H9 (cell line): ENCODE data around the gene PTPN3. TPM values are rescaled to one million over a fixed set of nuclear protein-coding genes. Genes with fewer than 3 reads are reported as not detected.

ENCODE experiments used
- DNase-seq: peaks from one replicate; pipeline ENCODE4 v3.0.0-alpha.2; 2017
- H2AFZ ChIP-seq: one replicate; pipeline ENCODE4 v1.6.1; 2013; ENCODE audit warnings: mild to moderate bottlenecking, low read length, control low read depth, moderate library complexity
- H2AK5ac ChIP-seq: 2 replicates; pipeline ENCODE4 v1.6.1; 2013; ENCODE audit warnings: low read length, control low read depth, mixed read lengths; ENCODE audit not compliant: insufficient read length
- H2BK120ac ChIP-seq: one replicate; pipeline ENCODE4 v1.6.1; 2013; ENCODE audit warnings: low read depth, mild to moderate bottlenecking, low read length, control low read depth, inconsistent platforms; ENCODE audit not compliant: poor library complexity, severe bottlenecking
- H2BK12ac ChIP-seq: 2 replicates; pipeline ENCODE4 v1.6.1; 2013; ENCODE audit warnings: low read length, control low read depth, mixed read lengths, low read depth; ENCODE audit not compliant: insufficient read length
- H2BK15ac ChIP-seq: 2 replicates; pipeline ENCODE4 v1.6.1; 2013; ENCODE audit warnings: low read depth, low read length, control low read depth
- H2BK20ac ChIP-seq: one replicate; pipeline ENCODE4 v1.6.1; 2013; ENCODE audit warnings: low read depth, mild to moderate bottlenecking, low read length, control low read depth, inconsistent platforms; ENCODE audit not compliant: poor library complexity, severe bottlenecking
- H2BK5ac ChIP-seq: 2 replicates; pipeline ENCODE4 v1.6.1; 2013; ENCODE audit warnings: low read length, control low read depth, mixed read lengths; ENCODE audit not compliant: insufficient read length
- H3K14ac ChIP-seq: 2 replicates; pipeline ENCODE4 v1.6.1; 2013; ENCODE audit warnings: low read length, control low read depth; ENCODE audit not compliant: insufficient read depth
- H3K18ac ChIP-seq: 2 replicates; pipeline ENCODE4 v1.6.1; 2013; ENCODE audit warnings: low read depth, mild to moderate bottlenecking, mixed read lengths, low read length, control low read depth; ENCODE audit not compliant: insufficient read length
- H3K23ac ChIP-seq: 2 replicates; pipeline ENCODE4 v1.6.1; 2013; ENCODE audit warnings: low read length, control low read depth, mixed read lengths, low read depth; ENCODE audit not compliant: insufficient read length
- H3K23me2 ChIP-seq: 2 replicates; pipeline ENCODE4 v1.6.1; 2013; ENCODE audit warnings: low read depth, mild to moderate bottlenecking, mixed read lengths, low read length, control low read depth; ENCODE audit not compliant: insufficient read length, poor library complexity, severe bottlenecking
- H3K27ac ChIP-seq: 2 replicates; pipeline ENCODE4 v1.5.1; 2013; ENCODE audit warnings: low read length, control low read depth, mixed read lengths, low read depth; ENCODE audit not compliant: insufficient read length
- H3K27me3 ChIP-seq: 2 replicates; pipeline ENCODE4 v1.6.1; 2013; ENCODE audit warnings: low read length, control low read depth, inconsistent platforms; ENCODE audit not compliant: insufficient read depth
- H3K4ac ChIP-seq: 2 replicates; pipeline ENCODE4 v1.6.1; 2013; ENCODE audit warnings: low read depth, mild to moderate bottlenecking, control low read depth, inconsistent platforms, low read length, moderate library complexity
- H3K4me1 ChIP-seq: 2 replicates; pipeline ENCODE4 v1.6.1; 2013; ENCODE audit warnings: low read length, control low read depth, inconsistent platforms; ENCODE audit not compliant: insufficient read depth
- H3K4me2 ChIP-seq: 2 replicates; pipeline ENCODE4 v1.6.1; 2013; ENCODE audit warnings: low read length, control low read depth, mixed read lengths; ENCODE audit not compliant: insufficient read length, insufficient read depth
- H3K56ac ChIP-seq: 2 replicates; pipeline ENCODE4 v1.6.1; 2013; ENCODE audit warnings: low read depth, mild to moderate bottlenecking, mixed read lengths, low read length, control low read depth; ENCODE audit not compliant: insufficient read length
- H3K79me1 ChIP-seq: 2 replicates; pipeline ENCODE4 v1.6.1; 2013; ENCODE audit warnings: low read depth, mild to moderate bottlenecking, moderate library complexity, low read length, control low read depth, inconsistent platforms; ENCODE audit not compliant: insufficient read depth, poor library complexity, severe bottlenecking
- H3K79me2 ChIP-seq: 2 replicates; pipeline ENCODE4 v1.6.1; 2013; ENCODE audit warnings: low read length, control low read depth, inconsistent platforms; ENCODE audit not compliant: insufficient read depth
- H3K9ac ChIP-seq: 2 replicates; pipeline ENCODE4 v1.6.1; 2013; ENCODE audit warnings: low read length, control low read depth, mixed read lengths; ENCODE audit not compliant: insufficient read length; ENCODE audit errors: extremely low read depth
- H3K9me3 ChIP-seq: one replicate; pipeline ENCODE4 v1.6.1; 2013; ENCODE audit warnings: low read depth, low read length, inconsistent platforms; ENCODE audit not compliant: control insufficient read depth
- H3T11ph ChIP-seq: one replicate; pipeline ENCODE4 v1.6.1; 2013; ENCODE audit warnings: mild to moderate bottlenecking, low read length, control low read depth, inconsistent platforms
- H4K20me1 ChIP-seq: one replicate; pipeline ENCODE4 v1.6.1; 2013; ENCODE audit not compliant: control insufficient read depth, insufficient read length, insufficient read depth
- H4K5ac ChIP-seq: 2 replicates; pipeline ENCODE4 v1.6.1; 2013; ENCODE audit warnings: low read depth, mild to moderate bottlenecking, mixed read lengths, low read length, control low read depth; ENCODE audit not compliant: insufficient read length
- H4K8ac ChIP-seq: replicated peaks from 2 replicates; pipeline ENCODE4 v1.6.1; 2013; ENCODE audit warnings: low read length, control low read depth, mixed read lengths, low read depth; ENCODE audit not compliant: insufficient read length
- H4K91ac ChIP-seq: 2 replicates; pipeline ENCODE4 v1.6.1; 2013; ENCODE audit warnings: low read depth, mild to moderate bottlenecking, moderate library complexity, mixed read lengths, low read length, control low read depth; ENCODE audit not compliant: insufficient read length
- H3K27ac Mint-ChIP-seq, 3 experiments: 2 replicates in 2 of 3; 3 replicates in 1 of 3; pipeline ENCODE4 v1.8.0; 2020 to 2021; ENCODE audit warnings: mixed read lengths in 3 of 3, mild to moderate bottlenecking in 1 of 3, moderate library complexity in 1 of 3
- H3K27me3 Mint-ChIP-seq: 2 replicates; pipeline ENCODE4 v1.8.0; 2021; ENCODE audit warnings: low read depth, mild to moderate bottlenecking, moderate library complexity, mixed read lengths
- H3K36me3 Mint-ChIP-seq, 3 experiments: 2 replicates in 2 of 3; 3 replicates in 1 of 3; pipeline ENCODE4 v1.8.0; 2020 to 2021; ENCODE audit warnings: low read depth in 3 of 3, mixed read lengths in 3 of 3; ENCODE audit not compliant: insufficient read depth in 1 of 3
- H3K4me1 Mint-ChIP-seq, 2 experiments: 2 replicates each; pipeline ENCODE4 v1.8.0; 2020; ENCODE audit warnings: mixed read lengths in 2 of 2
- H3K4me3 Mint-ChIP-seq, 2 experiments: 2 replicates in 1 of 2; 3 replicates in 1 of 2; pipeline ENCODE4 v1.8.0; 2020 to 2021; ENCODE audit warnings: mild to moderate bottlenecking in 2 of 2, mixed read lengths in 2 of 2, moderate library complexity in 1 of 2
- H3K9me3 Mint-ChIP-seq, 2 experiments: 2 replicates in 1 of 2; 3 replicates in 1 of 2; pipeline ENCODE4 v1.8.0; 2020; ENCODE audit warnings: mild to moderate bottlenecking in 2 of 2, mixed read lengths in 2 of 2, moderate library complexity in 1 of 2
- WGBS: extraction: QIAGEN DNeasy Blood & Tissue Kit; methylation state at CpG from one replicate; pipeline ENCODE4 v1.1.7; 2013; ENCODE audit warnings: missing lambda C conversion rate, low lambda C conversion rate, mixed read lengths; ENCODE audit not compliant: insufficient read length; ENCODE audit errors: extremely low coverage; 5-methylcytosine and 5-hydroxymethylcytosine counted together
- total RNA-seq: library from RNA; stranded (reverse); gene quantifications from 2 replicates; pipeline ENCODE4 v1.2.1, GENCODE V29; 2021
- TF ChIP-seq, protein P1 (sequence below): fragments of 200-600 bp; sonication (generic); conservative IDR thresholded peaks from 3 replicates; pipeline ENCODE4 v1.8.0; 2021; ENCODE audit warnings: antibody characterized with exemption, mild to moderate bottlenecking

The PTPN3 gene
- total RNA-seq, 1 experiment from 2014 or later, result 2.6 TPM

DNA sequence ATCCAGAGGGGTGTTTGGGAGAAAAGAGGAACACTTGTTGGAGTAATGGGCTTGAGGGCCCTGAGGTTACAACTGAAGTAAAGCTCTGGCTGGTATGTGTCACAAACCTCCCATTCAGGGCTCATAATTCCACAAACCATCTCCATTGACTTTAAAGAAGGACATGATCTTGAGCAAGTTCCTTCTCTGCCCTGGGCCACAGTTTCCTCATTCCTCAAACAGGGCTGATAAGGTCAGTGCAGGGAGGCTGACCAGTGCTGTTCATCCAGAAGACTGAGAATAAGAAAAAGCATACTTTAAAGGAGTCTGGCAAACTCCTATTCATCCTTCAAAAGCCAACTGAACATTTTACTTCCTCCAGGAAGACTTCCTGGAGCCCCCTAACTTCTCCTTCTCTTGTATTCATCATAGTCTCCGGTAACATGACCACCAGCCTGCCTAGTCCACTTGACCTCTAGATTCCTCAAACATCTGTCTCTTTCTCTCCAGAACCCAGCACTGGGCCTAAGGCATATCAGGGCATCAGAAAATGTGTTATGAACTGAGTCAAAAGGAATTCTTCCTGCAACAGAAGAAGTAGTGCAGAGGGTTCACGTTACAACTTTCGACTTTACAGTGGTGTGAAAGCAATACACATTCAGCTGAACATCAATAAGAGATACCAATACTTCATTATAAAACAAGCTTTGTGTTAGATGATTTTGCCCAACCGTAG lies 20.7 kb upstream of the PTPN3 start:
- peaks cover 4% of the 10 kb centered on the region for H3K27me3 Mint-ChIP-seq
- H4K20me1 ChIP-seq, result no peaks in the 10 kb centered on the region
- no peaks in the 10 kb centered on the region for H3K79me2 ChIP-seq
- no peak overlapping the region for H2BK120ac ChIP-seq
- H2BK15ac ChIP-seq, result no peak overlapping the region
- H3K56ac ChIP-seq, result no peak overlapping the region
- H2AK5ac ChIP-seq, result no peak overlapping the region
- H3K4me3 Mint-ChIP-seq, result no peak overlapping the region
- H2BK5ac ChIP-seq, result no peak overlapping the region
- no peak for DNase-seq
- H3K18ac ChIP-seq, result no peak overlapping the region
- H4K8ac ChIP-seq, result no peak overlapping the region
- no peak overlapping the region for H3K9ac ChIP-seq
- 0 out of 2 replicates have a peak overlapping the region, but pooled peaks have one; percentile 6 for H3K14ac ChIP-seq
- TF ChIP-seq, protein P1, sequence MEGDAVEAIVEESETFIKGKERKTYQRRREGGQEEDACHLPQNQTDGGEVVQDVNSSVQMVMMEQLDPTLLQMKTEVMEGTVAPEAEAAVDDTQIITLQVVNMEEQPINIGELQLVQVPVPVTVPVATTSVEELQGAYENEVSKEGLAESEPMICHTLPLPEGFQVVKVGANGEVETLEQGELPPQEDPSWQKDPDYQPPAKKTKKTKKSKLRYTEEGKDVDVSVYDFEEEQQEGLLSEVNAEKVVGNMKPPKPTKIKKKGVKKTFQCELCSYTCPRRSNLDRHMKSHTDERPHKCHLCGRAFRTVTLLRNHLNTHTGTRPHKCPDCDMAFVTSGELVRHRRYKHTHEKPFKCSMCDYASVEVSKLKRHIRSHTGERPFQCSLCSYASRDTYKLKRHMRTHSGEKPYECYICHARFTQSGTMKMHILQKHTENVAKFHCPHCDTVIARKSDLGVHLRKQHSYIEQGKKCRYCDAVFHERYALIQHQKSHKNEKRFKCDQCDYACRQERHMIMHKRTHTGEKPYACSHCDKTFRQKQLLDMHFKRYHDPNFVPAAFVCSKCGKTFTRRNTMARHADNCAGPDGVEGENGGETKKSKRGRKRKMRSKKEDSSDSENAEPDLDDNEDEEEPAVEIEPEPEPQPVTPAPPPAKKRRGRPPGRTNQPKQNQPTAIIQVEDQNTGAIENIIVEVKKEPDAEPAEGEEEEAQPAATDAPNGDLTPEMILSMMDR, result no peak
- no peaks in the 10 kb centered on the region for H3K4me1 ChIP-seq
- no peaks in the 10 kb centered on the region for H3K79me1 ChIP-seq
- H4K91ac ChIP-seq, result no peak overlapping the region
- no peak overlapping the region for H3K4ac ChIP-seq
- H3K27ac Mint-ChIP-seq, result no peak overlapping the region
- H3K27ac ChIP-seq, result no peak overlapping the region
- H3T11ph ChIP-seq, result no peak overlapping the region
- no peaks in the 10 kb centered on the region for H3K36me3 Mint-ChIP-seq
- H3K4me1 Mint-ChIP-seq, result peaks cover 7 to 9% of the 10 kb centered on the region in 2 experiments
- H2AFZ ChIP-seq, result no peak overlapping the region
- no peak overlapping the region for H3K4me2 ChIP-seq
- H3K23me2 ChIP-seq, result no peaks in the 10 kb centered on the region
- no peaks in the 10 kb centered on the region for H3K27me3 ChIP-seq
- H3K9me3 Mint-ChIP-seq, result no peaks in the 10 kb centered on the region
- no peak overlapping the region for H2BK12ac ChIP-seq
- no peak overlapping the region for H3K23ac ChIP-seq
- WGBS, result no CpG with 5 or more reads among the region's 4 CpGs
- no peak overlapping the region for H2BK20ac ChIP-seq
- no peaks in the 10 kb centered on the region for H3K9me3 ChIP-seq
- H4K5ac ChIP-seq, result no peak overlapping the region
